GM18909 (cell line): ENCODE data around the gene SACS.
"Not testable (repeated sequence)": the region's sequence is repeated elsewhere in the genome, so short reads cannot be mapped to it uniquely, and the experiment has no call there.

Source experiments
- ATAC-seq: cut with Tn5 transposase; IDR thresholded peaks from one replicate; pipeline ENCODE4 v1.9.1; 2021; ENCODE audit warnings: mild to moderate bottlenecking; ENCODE audit not compliant: unreplicated experiment, poor library complexity

The SACS gene

GRCh38 chr13:23455401-23456185, 22.1 kb upstream of the SACS start:
- ATAC-seq, result no peak

- ATAC-seq, result no peak
Observed at GRCh38 chr13:23453132-23453531, 19.6 kb upstream of the SACS start.

- ATAC-seq, result no peak
Observed at GRCh38 chr13:23450340-23451046, 17.0 kb upstream of the SACS start.

- ATAC-seq, result no peak
Observed at GRCh38 chr13:23449398-23450162, 16.1 kb upstream of the SACS start.

GRCh38 chr13:23447927-23448326, 14.4 kb upstream of the SACS start:
- no peak for ATAC-seq

- no peak for ATAC-seq
Observed at GRCh38 chr13:23445794-23446193, 12.3 kb upstream of the SACS start.

GRCh38 chr13:23443878-23444277, 10.4 kb upstream of the SACS start:
- no peak for ATAC-seq

GRCh38 chr13:23443110-23443509, 9.6 kb upstream of the SACS start:
- no peak for ATAC-seq

GRCh38 chr13:23440821-23441618, 7.5 kb upstream of the SACS start:
- no peak for ATAC-seq

- not testable (repeated sequence) for ATAC-seq
Observed at GRCh38 chr13:23440324-23440723, 6.8 kb upstream of the SACS start.

GRCh38 chr13:23437916-23438315, 4.4 kb upstream of the SACS start:
- no peak for ATAC-seq

- no peak for ATAC-seq
Observed at GRCh38 chr13:23436680-23437079, 3.2 kb upstream of the SACS start.

GRCh38 chr13:23434491-23434890, 989 bp upstream of the SACS start:
- ATAC-seq, result no peak

- ATAC-seq, result no peak
Observed at GRCh38 chr13:23432626-23433025, 876 bp downstream of the SACS start.

GRCh38 chr13:23430664-23431063, 2.8 kb downstream of the SACS start:
- no peak for ATAC-seq

- ATAC-seq, result no peak
Observed at GRCh38 chr13:23427881-23428528, 5.5 kb downstream of the SACS start.

GRCh38 chr13:23427342-23427843, 6.1 kb downstream of the SACS start:
- ATAC-seq, result no peak

- ATAC-seq, result no peak
Observed at GRCh38 chr13:23421596-23421995, 11.9 kb downstream of the SACS start.

- ATAC-seq, result no peak
Observed at GRCh38 chr13:23418776-23419683, 14.5 kb downstream of the SACS start.
